ENCODE measurements around the gene PUS10.

GRCh38 chr2:60964651-60965498 is 53.2 kb downstream of the PUS10 start:
- no peak for TF ChIP-seq CTCF (IDR thresholded peaks at IDR 0.05)
- TF ChIP-seq POLR2A (IDR thresholded peaks at IDR 0.05): no peak
- TF ChIP-seq POLR2AphosphoS5 (IDR thresholded peaks at IDR 0.05): no peak
